Inflammatory macrophage treated with lipopolysaccharide for 1 hour (primary cell): ENCODE data around the gene TNNC1.

Source experiments
- DNase-seq, 2 donors: peaks; one replicate each; pipeline ENCODE4 v3.0.0-alpha.2; 2020 to 2022

TNNC1 gene

GRCh38 chr3:52441772-52442332 is 12.0 kb downstream of the TNNC1 start:
- no peak for DNase-seq

GRCh38 chr3:52441091-52441771 is 12.6 kb downstream of the TNNC1 start:
- DNase-seq, result no peak

- no peak for DNase-seq
These were observed 13.2 kb downstream of the TNNC1 start for GRCh38 chr3:52440671-52441070.

DNA sequence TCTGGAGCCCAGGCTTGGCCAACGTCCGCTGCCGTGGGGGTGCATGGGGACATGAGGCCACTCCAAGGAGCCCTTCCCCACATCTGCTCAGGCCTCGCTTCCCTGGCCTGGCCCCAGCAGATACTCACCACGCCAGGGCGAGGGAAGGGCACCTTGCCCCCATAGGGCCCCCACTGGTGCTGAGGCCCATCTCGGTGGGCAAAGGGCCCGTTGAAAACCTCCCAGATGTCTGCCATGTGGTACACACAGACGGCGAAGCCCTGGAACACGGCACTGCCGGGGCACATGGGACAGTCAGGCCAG is 13.6 kb downstream of the TNNC1 start:
- DNase-seq, result no peak

- DNase-seq, result no peak
These were observed 14.2 kb downstream of the TNNC1 start for GRCh38 chr3:52439426-52440248.

GRCh38 chr3:52438579-52439425 is 15.0 kb downstream of the TNNC1 start:
- DNase-seq, result no peak

- DNase-seq, result no peak
These were observed 15.8 kb downstream of the TNNC1 start for GRCh38 chr3:52438104-52438376.

GRCh38 chr3:52437326-52438103 is 16.3 kb downstream of the TNNC1 start:
- no peak for DNase-seq

DNA sequence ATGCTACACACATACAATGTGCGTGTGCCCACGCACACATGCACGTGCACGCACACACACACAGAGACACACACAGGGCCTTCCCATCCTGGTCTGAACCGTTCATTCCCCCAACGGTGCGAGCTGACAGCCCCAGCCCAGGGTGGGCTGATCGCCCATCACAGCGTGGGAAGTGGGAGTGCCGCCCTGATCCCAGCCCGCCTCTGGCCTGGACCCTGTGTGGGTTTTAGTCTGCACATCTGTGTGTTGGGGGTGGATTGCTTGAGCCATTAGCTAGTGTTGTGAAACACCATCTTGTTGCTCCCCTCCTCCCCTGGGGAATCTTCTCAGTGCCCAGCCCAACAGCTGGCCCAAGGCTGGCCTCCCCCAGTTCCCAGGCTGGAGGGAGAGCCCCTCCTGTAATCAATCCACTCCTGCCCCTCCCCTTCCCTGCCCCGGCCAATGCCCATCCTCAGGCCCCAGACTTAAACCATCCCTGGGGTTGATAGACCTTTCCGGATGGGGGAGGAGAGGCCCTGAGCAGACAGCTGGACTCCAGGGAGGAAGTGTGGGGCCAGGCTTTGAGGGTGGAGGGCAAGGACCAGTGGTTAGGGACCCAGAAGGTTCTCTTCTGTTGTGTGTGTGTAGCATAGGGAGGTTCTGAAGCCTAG is 17.2 kb downstream of the TNNC1 start:
- peak; percentile 11 to 13 for DNase-seq

GRCh38 chr3:52435246-52436101 is 18.4 kb downstream of the TNNC1 start:
- DNase-seq, result no peak

DNA sequence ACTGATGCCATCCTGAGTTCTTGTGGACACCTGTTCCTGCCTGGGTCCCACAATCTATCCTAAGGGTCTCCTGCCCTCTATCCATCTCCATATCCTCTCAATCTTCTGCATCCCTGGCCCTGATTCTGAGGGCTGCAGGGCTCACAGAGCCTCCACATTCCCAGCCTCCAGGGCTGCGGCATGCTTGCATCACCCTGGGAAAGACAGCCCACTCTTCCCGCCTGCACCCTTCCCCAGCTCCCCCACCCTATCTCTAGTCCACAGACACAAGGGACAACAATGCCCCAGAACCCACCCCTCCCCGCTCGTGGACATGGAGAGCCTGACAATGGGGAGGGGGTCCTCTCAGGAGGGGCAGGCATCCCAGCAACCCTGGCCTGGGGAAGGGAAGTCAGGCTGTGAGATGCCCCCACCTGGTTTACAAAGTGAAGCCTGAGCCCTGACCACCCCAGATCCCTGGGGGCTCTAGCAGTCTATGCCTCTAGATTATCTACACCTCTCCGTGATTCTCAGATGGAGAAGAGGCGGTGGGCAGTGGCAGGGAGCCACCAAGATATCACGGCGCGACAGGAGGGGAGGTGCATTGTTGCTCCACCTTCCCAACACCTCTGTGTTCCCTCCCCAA is 19.2 kb downstream of the TNNC1 start:
- DNase-seq, result no peak

DNA sequence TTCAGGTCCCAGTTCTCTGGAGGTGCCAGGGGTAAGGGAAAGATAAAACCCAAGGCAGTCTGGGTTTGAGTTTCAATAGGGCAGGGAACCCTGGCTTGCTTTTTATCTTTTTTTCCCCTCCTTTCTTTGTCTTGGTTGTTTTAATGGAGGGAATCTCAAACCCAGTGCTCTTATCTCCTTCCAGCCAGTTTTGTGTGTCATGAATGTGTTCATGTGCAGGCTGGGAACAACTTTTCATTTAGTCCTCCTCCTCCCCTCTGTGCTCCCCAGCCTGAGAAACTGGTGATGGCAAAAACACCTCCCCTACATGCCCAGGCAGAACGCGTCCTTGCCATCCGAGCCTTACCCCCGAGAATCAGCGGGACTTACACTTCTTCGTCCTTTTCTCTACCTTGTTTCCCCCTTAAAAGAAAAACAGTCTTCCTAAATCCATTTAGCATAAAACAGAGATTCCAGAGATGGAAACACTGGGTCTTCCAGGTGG is 19.8 kb downstream of the TNNC1 start:
- no peak for DNase-seq

DNA sequence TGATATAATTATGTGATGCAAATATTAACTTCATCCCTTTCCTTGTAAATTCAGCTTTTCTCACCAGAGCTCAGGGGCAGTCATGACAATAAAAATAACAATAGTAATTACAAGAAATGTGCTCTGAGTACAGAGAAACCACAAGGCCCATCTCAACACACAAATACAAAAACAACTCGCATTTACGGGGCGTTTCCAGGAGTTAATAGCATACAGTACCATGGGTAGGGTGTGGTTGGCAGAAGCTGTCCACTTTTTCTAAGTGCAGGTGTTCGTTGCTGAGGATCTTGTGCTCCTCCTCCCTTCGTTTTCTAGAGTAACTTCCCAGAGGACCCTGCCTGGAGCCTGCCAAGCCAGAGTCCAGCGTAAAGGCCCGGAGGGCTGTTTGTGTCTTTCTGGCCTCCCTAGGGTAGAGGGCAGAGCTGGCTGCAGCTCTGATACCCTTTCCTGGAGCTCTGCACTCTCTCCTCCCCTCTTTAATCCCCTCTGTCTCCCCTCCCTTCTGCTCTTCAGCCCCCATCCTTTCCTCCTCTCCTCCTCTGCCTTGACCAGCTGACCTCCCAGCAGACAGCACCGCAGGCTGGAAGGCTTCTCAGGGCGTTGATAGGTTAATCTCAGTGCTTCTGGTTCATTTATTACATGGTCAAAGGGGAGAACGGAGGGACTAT is 20.4 kb downstream of the TNNC1 start:
- no peak for DNase-seq

DNA sequence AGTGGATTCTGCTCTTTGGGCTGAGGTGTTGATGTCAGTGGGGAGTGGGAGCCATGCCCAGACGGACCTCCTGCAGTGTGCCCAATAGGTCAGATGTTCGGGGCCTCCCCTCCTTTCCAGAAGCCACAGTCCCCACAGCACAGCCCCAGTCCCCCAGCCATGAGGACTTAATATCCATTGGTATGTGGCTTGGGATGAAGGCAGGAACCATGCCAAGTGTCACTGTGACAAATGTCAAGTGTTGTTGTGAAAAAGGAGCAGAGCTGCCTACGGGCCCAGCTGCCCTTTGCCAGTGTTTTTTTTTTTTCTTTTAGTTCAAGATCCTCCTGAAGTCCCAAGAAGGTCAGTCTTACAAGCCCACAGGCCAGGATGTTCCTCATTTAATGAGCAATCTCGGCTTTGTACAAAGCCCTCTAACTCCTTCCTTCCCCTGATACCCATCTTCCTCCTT is 21.1 kb downstream of the TNNC1 start:
- peak; percentile 56 to 66 for DNase-seq

GRCh38 chr3:52432225-52432624 is 21.6 kb downstream of the TNNC1 start:
- no peak for DNase-seq

GRCh38 chr3:52431459-52432223 is 22.2 kb downstream of the TNNC1 start:
- DNase-seq, result no peak

GRCh38 chr3:52430416-52430810 is 23.4 kb downstream of the TNNC1 start:
- DNase-seq, result no peak

DNA sequence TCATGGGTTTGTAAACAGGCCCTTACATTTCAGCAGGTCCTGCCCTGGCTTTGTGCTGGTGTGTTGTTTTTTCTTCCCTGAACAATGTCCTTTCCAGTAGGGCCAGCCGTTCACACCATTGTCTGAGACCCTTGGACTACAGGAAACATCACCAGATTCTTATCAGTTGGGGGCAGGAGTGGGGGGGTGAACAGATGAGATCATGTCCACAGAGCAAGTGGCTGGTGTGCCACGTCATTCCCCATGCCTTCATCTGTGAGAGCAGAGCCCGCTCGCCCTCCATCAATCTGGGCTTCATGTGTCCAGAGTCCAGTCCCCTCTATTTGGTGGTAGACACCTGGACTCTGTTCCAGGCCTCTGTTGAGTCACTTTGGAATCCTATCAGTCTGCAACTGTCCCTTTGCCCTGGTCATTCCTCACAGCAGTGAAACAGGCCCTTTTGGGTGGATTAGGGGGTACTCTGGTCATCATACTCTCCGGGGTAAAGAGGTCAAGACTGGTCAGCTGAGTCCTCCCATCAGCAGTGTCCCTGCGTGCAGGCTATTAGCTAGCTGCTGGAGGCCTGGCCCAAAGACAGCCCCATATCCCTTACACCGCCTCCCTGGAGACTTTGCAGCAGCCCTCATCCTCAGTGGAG is 23.9 kb downstream of the TNNC1 start:
- DNase-seq, result no peak

GRCh38 chr3:52429031-52429430 is 24.8 kb downstream of the TNNC1 start:
- DNase-seq, result no peak
